ENCODE data around the gene CASP9. TPM values are rescaled to one million over a fixed set of nuclear protein-coding genes. Genes with fewer than 3 reads are reported as not detected.

Gene CASP9
- total RNA-seq, 1 donor from 2014 or later = 22.7 TPM

- TF ChIP-seq CTCF (IDR thresholded peaks at IDR 0.05; ENCODE audit: insufficient read depth, low read length, poor library complexity, severe bottlenecking) = no peak
- H3K36me3 ChIP-seq (ENCODE audit: control insufficient read depth, insufficient read depth, low read length) = peaks cover 2% of the 10 kb centered on the region
Measured at GRCh38 chr1:15543589-15544568, 19.9 kb upstream of the CASP9 start.

GRCh38 chr1:15543251-15543588 is 19.2 kb upstream of the CASP9 start:
- no peak for DNase-seq (ENCODE audit: low read depth)
- TF ChIP-seq CTCF (IDR thresholded peaks at IDR 0.05; ENCODE audit: insufficient read depth, low read length, poor library complexity, severe bottlenecking) = no peak
- H3K4me3 ChIP-seq (ENCODE audit: low read depth, low read length) = no peak overlapping the region
- H3K36me3 ChIP-seq (ENCODE audit: control insufficient read depth, insufficient read depth, low read length) = peaks cover 2% of the 10 kb centered on the region
- no peaks in the 10 kb centered on the region for H3K27me3 ChIP-seq (ENCODE audit: control insufficient read depth, insufficient read depth, low read length)

More at GRCh38 chr1:15543589-15544568, 19.9 kb upstream of the CASP9 start:
- H3K27me3 ChIP-seq (ENCODE audit: control insufficient read depth, insufficient read depth, low read length) = no peaks in the 10 kb centered on the region
- no peak for DNase-seq (ENCODE audit: low read depth)
- no peak overlapping the region for H3K4me3 ChIP-seq (ENCODE audit: low read depth, low read length)

- DNase-seq (ENCODE audit: low read depth) = no peak
- H3K4me3 ChIP-seq (ENCODE audit: low read depth, low read length) = no peak overlapping the region
- no peaks in the 10 kb centered on the region for H3K27me3 ChIP-seq (ENCODE audit: control insufficient read depth, insufficient read depth, low read length)
- peaks cover under 1% of the 10 kb centered on the region for H3K36me3 ChIP-seq (ENCODE audit: control insufficient read depth, insufficient read depth, low read length)
- TF ChIP-seq CTCF (IDR thresholded peaks at IDR 0.05; ENCODE audit: insufficient read depth, low read length, poor library complexity, severe bottlenecking) = no peak
Measured at GRCh38 chr1:15542388-15543250, 18.6 kb upstream of the CASP9 start.

GRCh38 chr1:15541231-15541792 is 17.3 kb upstream of the CASP9 start:
- H3K36me3 ChIP-seq (ENCODE audit: control insufficient read depth, insufficient read depth, low read length) = no peaks in the 10 kb centered on the region
- no peaks in the 10 kb centered on the region for H3K27me3 ChIP-seq (ENCODE audit: control insufficient read depth, insufficient read depth, low read length)
- no peak for TF ChIP-seq CTCF (IDR thresholded peaks at IDR 0.05; ENCODE audit: insufficient read depth, low read length, poor library complexity, severe bottlenecking)

DNA sequence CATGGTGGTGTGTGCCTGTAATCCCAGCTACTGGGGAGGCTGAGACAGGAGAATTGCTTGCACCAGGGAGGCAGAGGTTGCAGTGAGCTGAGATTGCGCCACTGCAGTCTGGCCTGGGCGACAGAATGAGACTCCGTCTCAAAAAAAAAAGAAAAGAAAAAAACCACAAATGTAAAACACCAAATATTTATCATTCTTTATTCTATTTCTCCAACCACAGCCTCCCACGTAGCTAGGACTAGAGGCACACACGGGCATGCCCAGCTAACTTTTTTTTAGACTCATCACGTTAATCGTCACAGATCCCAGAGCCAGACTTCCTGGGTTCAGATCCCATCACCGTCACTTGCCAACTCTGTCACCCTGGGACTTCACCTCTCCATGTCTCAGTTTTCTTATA is 16.2 kb upstream of the CASP9 start:
- H3K36me3 ChIP-seq (ENCODE audit: control insufficient read depth, insufficient read depth, low read length) = no peaks in the 10 kb centered on the region
- no peak for TF ChIP-seq CTCF (IDR thresholded peaks at IDR 0.05; ENCODE audit: insufficient read depth, low read length, poor library complexity, severe bottlenecking)
- DNase-seq (ENCODE audit: low read depth) = no peak
- no peaks in the 10 kb centered on the region for H3K27me3 ChIP-seq (ENCODE audit: control insufficient read depth, insufficient read depth, low read length)
- H3K4me3 ChIP-seq (ENCODE audit: low read depth, low read length) = no peak overlapping the region

More at GRCh38 chr1:15541231-15541792, 17.3 kb upstream of the CASP9 start:
- no peak overlapping the region for H3K4me3 ChIP-seq (ENCODE audit: low read depth, low read length)
- no peak for DNase-seq (ENCODE audit: low read depth)

Data from kidney epithelial cell (primary cell).